Left ventricle myocardium superior (tissue), 1 donor: ENCODE measurements around the gene HSPG2. TPM values are rescaled to one million over a fixed set of nuclear protein-coding genes. Genes with fewer than 3 reads are reported as not detected.

Experiments
- ATAC-seq: fragments of 200-7000 bp; cut with Tn5 transposase; one replicate; pipeline ENCODE4 v1.9.1; 2020; ENCODE audit warnings: mild to moderate bottlenecking, moderate library complexity
- DNase-seq: peaks from one replicate; pipeline ENCODE4 v3.0.0-alpha.2; 2020
- intact Hi-C: fragments of 100-400 bp; cut with micrococcal nuclease; formaldehyde crosslinking; loops from one replicate; pipeline ENCODE4 v1.11.0; 2022
- total RNA-seq: library from RNA; stranded (reverse); fragmentation: NEBNext Ultra II Directional; extraction: Animal tissue kit (Norgen Biotek cat#: 25700); gene quantifications from one replicate; pipeline ENCODE4 v1.2.1, GENCODE V29; 2021
- donor health status: DM: no; HTN: yes; CAD: no; lungs with severe emphysema.

Gene HSPG2
- total RNA-seq, 1 donor from 2014 or later, result 269 TPM

DNA sequence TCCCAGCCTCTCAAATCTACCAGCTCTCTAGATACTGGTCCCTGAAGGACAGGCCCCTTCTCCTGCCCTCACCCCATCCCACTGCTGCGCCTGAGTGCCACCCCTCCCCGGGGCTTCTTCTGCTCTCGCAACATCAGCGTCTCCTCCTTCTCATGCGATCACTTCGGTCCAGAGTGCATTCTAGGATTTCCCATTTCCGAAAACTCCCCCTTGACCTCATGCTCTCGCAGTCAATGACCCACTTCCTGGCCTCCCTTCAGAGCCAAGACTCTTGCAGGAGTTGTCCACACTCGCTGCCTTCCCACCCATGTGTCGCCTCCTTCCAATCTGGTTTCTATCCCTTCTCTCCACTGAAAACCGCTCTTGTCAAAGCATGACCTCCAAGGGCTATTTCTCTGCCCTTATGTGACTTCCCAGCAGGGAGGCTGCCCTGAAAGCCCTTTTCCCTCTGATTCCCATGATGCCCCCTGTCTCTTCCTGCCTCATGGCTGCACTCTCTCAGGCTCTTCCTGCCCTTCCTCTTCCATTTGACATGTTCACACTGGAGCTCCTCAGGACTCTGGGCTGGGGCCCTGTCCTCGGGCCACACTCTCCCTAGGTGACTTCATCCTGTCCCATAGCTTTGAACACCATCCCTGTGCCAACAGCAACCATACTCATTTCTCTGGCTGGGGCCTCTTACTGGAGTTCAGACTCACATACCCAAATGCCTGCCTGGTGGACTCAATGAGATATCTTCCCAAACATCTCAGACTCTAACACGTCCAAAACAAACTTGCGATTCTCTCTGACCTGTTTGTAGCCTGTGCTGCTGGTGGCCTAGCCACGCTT is 79.1 kb downstream of the HSPG2 start:
- intact Hi-C loops, result no loop called here
- ATAC-seq (no peak), DNase-seq (no peak)

DNA sequence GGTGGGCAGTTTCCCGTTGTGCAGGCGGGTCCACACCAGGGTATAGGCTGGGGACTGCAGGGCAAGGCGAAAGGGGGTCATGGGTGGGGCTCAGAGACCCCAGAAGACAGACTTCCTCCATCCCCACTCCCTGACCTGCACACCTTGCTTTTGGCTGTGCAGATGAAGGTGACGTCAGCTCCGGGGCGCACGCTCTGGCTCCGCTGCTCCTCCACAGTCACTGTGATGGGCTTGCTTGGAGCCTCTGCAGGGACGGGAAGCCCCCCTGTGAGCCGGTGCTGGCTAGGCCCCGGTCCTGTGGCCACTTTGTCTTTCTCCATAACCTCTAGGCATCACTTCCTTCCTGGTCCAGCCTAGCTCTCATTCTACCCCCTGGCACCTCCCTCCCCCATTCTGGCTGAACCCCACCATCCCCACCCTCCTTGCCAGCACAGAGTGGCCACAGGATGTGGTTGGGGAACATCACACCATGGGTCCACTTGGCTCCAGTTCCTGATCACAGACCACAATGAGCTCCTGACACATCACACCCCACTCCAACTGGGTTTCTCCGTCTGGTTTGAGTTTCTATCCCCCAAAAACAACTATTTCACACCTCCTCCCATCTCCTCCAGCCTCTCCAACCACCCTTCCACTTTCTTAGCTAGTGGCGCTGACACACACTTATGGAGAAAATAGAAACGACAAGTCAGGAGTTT is 79.8 kb downstream of the HSPG2 start:
- no peak for ATAC-seq
- intact Hi-C loops, result no loop called here
- DNase-seq, result no peak

DNA sequence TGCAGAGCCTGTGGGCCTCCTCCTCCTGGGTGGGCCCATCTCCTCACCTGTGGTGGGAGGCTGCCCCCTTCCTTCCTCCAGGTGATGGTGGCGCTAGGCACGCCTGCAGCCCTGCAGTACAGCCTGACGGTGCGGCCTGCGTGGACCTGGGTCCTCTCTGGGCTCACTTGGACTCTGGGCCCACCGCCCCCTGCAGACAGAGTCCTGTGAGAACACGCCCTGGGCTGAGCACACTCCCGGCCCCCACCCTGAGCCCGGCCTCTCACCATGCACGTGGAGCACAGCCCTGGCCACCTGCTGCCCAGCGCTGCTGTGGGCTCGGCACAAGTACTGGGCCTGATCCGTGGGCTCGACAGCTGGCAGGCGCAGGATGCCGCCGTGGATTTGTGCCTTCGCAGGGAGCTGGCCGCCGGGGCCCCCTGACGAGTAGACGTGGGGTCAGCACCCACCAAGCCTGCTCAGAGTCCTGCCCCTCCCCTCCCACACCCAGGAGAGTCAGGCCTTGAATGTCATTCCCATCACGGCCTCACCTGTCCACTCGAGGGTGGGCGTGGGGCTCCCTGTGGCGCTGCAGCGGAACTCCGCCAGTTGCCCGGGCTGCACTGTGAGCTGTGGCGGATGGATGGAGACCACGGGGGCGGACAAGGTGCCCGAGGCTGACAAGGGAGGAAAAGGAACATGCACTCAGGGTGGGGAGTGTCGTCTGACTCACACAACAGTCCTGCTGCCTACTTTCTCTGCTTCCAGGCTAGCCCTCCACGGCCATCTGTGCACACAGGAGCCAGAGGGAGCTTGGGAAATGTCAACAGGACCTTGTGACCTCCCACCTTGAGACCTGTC is 81.6 kb downstream of the HSPG2 start:
- no peak for ATAC-seq
- DNase-seq, result no peak
- intact Hi-C loops, result no loop called here

DNA sequence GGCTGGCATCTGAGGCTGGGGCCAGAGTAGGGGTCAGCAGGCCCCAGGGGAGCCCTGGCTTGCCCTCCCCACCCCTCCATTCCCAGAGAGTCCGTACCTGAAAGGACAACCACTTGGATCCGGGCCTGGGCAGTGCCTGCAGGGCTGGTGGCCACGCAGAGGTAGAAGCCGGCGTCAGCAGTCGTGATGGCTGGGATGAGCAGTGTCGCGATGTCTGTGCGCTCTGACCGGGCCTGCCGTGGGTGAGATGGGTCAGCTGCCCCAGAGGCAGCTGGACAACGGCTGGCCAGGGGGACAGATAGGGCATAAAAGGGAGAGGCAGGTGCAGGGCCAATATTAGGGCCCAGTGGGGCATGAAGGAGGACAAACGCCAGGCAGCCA is 82.4 kb downstream of the HSPG2 start:
- intact Hi-C loops, result no loop called here
- ATAC-seq (no peak), DNase-seq (no peak)

DNA sequence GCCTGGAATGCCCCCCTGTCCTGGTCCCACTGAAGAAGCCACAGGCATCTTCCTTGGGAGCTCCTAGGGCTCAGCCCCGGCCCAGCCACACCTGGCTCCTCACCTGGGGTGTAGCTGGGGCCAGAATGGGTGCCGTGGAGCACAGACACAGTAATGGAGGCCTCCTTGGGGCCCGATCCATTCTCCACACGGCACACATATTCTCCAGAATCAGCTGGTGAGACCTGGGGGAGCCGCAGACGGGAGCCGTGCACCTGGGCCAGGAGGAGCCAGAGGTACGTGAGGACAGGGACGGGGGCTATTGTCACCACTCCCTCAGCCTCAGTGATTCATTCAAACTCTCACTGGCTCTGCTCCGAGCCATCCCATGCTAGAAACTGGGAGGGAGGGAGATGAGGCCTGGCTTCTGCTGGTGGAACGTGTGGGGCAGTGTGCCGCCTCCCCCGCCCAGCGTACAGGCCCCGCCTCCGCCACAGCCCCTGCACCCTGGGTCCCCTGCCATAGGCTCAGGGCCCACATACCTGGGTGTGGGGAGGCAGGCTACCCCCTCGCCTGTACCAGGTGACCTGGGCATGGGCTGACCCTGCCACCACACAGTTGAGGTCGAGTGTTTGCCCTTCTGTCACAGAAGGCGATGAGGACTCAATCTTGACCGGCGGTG is 82.9 kb downstream of the HSPG2 start:
- intact Hi-C loops, result no loop called here
- DNase-seq (no peak), ATAC-seq (no peak)

DNA sequence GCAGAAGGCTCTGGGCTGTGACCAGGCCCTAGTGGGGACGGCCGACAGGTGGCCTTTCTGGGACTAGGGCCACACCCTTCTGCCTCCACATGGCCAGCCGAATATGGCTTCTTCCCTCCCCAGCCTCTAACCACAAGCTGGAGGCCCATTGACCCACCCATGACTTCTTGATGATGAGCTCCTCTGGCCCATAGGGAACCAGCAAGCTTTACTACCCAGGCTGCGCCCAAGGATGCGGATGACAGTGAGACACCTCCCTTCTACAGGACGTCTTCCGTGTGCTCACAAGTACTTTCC is 84.0 kb downstream of the HSPG2 start:
- no peak for DNase-seq

DNA sequence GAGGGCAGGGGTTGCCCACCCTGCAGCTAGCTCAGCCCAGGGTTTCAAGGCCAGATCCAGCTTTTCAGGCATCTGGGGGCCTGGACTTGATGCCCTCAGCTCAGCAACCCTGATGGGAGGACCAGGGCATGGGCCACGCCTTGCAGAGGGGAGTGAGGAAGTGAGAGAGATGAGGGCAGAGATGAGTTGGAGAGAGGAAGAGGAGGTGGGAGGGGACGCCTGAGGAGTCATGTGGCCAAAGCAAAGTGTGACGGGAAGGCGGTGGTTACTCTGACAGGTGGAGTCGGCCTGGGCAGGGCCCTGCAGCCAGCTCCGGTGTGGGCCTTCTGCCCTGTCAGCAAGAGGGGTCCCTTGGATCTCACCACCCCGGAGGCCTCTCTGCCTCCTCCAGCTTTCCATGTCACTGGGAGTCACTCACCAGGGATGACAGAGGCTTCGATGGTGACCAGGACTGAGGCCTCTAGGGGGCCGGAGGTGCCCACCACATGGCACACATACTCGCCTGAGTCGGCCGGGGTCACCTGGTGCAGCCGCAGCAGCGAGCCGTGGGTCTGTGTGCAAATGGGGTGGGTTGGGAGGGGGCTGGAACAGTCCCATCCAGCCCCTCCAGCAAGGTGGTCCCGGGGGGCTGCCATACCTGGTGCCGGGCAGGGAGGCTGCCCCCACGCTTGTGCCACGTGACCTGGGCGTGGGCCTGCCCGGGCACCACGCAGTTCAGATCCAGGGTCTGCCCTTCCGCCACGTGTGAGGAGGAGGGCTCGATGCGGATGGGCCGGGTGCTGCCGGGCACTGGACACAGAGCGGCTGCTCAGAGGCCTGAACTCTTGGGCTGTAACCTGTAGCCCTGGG is 84.6 kb downstream of the HSPG2 start:
- DNase-seq, result no peak
- intact Hi-C loops, result no loop called here
- no peak for ATAC-seq

More for the DNA sequence above, 84.0 kb downstream of the HSPG2 start:
- intact Hi-C loops, result no loop called here
- no peak for ATAC-seq

DNA sequence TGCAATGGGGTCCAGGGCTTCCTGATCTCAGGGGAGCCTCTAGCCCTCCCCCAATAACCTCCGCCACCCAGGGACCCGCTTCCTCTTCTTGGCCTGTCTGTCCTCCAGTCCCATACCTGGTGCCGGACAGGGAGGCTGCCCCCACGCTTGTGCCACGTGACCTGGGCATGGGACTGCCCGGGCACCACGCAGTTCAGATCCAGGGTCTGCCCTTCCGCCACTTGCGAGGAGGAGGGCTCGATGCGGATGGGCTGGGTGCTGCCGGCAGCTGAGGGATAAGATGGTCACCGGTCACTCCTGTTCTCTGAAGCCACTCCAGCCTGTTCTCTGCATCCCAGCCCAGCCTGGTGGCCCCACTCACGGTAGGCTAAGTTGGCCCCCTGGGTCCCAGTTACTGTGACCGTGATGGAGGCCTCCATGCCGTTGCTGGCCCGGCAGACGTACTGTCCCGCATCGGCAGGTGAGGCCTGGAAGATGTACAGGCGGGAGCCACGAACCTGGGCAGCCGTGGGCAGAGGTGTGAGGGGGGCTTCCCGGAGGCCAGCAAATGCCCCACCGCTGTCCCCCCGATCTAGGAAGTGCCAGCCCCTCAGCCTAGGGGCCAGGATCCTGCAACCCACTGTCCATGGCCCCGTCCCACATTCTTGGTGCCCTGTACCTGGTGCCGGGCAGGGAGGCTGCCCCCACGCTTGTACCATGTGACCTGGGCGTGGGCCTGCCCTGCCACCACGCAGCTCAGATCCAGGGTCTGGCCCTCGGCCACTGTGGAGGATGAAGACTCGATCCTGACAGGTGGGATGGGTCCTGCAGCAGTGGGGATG is 85.5 kb downstream of the HSPG2 start:
- ATAC-seq (no peak), DNase-seq (no peak)
- intact Hi-C loops, result no loop called here

DNA sequence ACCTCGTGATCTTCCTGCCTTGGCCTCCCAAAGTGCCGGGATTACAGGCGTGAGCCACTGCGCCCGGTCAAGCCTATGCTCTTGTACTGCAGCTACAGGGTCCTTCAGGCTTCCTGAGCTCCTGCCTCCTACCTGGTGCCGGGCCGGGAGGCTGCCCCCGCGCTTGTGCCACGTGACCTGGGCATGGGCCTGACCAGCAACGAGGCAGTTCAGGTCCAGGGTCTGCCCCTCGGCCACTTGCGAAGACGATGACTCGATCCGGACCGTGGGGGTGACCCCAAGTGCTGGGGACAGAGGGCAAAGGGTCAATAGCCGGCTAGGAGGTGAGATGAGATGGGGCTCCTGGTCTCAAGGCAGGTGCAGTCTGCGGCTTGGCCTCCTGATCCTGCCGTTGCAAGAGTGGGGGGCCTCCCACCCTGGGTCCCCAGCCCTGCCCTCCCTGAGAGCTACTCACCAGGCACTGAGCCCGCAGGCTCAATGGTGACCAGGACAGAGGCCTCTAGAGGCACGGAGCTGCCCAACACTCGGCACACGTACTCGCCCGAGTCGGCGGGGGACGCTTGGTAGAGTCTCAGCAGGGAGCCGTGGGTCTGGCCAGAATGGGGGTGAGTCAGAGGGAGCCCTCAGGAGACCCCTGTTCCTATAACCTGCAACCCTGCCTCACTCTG is 87.1 kb downstream of the HSPG2 start:
- intact Hi-C loops, result no loop called here
- DNase-seq (no peak), ATAC-seq (no peak)

DNA sequence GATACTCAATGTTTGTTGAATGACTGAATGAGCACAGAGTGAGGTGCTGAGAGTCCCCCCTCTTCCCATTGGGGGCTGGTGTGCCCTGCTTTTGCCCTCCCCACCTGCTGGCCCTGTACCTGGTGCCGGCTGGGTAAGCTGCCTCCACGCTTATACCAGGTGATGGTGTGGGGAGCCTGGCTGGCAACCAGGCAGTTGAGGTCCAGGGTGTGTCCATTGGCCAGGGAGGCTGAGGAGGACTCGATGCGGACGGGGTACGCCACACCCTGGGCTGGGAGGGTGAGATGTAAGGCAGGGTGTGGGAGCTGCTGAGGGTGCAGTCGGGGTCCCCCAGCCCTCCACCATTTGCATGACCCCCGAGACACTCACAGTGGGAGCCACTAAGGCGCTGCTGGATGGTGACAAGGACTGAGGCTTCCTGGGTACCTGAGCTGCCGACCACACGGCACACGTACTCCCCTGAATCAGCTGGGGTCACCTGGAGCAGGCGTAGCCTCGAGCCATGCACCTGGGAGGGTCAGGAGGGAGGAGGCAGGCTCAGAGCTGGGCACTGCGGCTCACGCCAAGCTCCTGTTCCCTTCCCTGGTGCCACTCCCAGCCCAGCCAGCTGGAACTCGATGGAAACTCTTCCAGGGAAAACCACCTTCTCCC is 88.5 kb downstream of the HSPG2 start:
- intact Hi-C loops, result no loop called here
- DNase-seq (no peak), ATAC-seq (no peak)

DNA sequence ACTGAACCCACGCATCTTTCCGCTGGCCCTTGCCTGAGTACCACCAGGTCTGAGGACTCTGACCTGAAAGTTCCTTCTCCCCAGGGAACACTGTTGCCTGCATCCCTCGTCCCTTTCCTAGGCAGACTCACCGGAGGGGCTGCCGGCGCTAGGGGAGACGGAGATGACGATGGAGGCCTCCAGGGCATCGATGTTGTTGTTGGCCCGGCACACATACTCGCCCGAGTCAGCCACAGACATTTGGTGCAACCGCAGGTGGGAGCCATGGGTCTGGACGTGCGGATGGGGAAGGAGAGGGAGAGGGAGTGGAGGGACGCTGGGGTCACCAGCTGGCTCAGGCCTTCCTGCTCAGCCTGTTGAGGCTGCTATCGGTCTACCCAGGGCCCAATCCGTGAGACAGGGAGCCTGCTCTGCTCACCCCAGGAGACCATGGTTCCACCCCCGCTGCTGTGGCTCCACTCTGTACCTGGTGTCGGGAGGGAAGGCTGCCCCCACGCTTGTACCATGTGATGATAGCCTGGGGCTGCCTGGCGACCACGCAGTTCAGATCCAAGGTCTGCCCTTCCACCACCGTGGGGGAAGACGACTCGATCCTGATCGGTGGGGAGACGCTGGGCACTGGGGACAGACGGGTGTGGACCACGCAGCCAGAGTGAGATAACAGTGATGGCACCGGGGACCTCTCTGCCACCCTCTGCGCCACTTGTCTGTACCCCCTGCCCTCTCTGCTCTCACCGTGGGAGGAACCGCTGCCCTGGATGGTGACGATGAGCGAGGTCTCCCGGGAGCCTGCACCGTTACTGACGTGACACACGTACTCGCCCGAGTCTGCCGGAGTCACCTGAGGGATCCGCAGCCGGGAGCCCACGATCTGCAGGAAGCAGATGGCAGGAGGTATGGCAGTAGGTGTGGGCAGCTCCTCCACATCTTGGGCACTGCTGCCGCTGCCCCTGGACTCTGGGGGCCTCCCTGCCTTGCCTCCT is 89.6 kb downstream of the HSPG2 start:
- intact Hi-C loops, result no loop called here
- DNase-seq, result no peak
- ATAC-seq, result no peak

DNA sequence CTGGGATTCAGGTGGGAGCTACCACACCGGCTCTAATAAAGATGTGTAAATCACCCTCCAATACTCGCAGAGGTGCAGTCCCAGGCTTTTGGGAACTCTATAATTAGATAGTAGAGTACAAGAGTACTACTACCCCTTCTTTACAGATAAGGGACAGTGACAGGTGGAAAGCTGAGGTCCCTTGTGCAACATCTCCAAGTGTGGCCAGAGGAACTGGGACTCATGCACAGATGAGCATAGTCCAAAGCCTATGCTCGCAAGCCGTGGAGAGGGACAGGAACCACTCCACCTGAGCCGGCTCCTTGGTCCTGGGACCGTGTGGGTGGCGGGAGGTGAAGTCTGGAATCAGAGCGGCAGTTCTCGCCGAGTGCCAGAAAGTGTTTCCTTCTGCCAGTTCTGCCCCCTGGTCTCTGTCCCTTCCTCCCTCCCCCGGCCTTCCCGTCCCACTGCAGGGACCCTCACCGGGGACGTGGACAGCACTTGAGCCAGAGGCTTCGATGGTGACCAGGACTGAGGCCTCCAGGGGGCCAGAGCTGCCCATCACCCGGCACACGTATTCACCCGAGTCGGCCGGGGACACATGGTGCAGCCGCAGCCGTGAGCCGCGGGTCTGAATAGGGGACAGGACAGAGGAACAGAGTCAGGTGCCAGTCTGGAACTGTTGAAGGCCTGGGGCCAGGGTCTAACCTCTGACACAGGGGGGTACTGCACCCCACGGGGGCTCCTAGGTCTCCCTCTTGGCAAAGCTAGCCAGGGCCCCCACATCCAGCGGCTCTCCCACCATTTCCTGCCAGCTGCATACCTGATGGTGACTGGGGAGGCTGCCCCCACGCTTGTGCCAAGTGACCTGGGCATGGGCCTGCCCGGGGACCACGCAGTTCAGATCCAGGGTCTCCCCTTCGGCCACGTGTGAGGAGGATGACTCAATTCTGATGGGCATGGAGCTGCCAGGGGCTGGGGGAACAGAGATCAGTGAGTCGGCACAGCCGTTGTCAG is 91.2 kb downstream of the HSPG2 start:
- no peak for DNase-seq
- intact Hi-C loops, result no loop called here
- no peak for ATAC-seq

DNA sequence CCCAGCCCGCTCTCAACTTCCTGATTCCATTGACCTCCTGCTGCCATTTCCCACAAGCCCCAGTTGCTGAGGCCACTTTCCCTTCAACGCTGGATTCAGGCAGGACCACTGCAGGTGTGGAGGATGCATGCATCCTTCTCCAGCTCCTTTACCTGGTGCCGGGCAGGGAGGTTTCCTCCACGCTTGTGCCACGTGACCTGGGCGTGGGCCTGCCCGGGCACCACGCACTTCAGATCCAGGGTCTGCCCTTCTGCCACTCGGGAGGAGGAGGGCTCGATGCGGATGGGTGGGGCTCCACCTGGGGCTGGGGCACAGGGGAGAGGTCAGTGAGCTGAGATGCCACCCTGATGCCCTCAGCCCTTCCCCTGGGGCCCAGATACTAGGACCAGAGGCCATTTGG is 93.1 kb downstream of the HSPG2 start:
- DNase-seq (no peak), ATAC-seq (no peak)
- intact Hi-C loops, result no loop called here

DNA sequence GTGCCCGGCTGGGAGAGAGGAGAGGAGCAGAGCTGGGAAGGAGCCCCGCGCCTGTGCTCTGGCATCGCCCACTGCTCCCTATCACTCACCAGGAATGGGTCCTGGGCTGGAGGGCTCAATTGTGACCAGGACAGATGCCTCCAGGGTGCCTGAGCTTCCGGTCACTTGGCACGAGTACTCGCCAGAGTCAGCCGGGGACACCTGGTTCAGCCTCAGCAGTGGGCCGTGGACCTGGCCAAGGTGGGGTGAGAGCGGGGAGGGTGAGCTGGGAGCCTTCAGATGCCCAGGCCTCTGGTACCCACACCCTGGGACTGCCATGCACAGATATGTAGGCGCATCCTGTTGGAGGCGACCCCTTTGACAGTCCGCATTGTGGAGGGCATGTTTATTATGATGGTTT is 93.9 kb downstream of the HSPG2 start:
- intact Hi-C loops, result no loop called here
- ATAC-seq (no peak), DNase-seq (no peak)
